MCF 10A (cell line): ENCODE data around the gene TNFRSF19. TPM values are rescaled to one million over a fixed set of nuclear protein-coding genes. Genes with fewer than 3 reads are reported as not detected.

Experiments
- BruUV-seq: library from RNA; stranded (reverse); fragments of 400-500 nt; replicated peaks from 2 replicates; lab custom pipeline; 2021; lab: Mats Ljungman, UMichigan
- CTCF ChIA-PET: fragments of 300-600 bp; sonication (Branson Sonifier 250); formaldehyde crosslinking; extraction: SDS; loops from one replicate; lab custom pipeline; 2021; ENCODE audit warnings: antibody characterized with exemption, inconsistent platforms; lab: Yijun Ruan, JAX
- POLR2A ChIA-PET: fragments of 300-600, 350-650 bp; sonication (Branson Sonifier 250); formaldehyde crosslinking; extraction: SDS; loops from one replicate; lab custom pipeline; 2020; ENCODE audit warnings: antibody characterized with exemption, inconsistent platforms; lab: Yijun Ruan, JAX
- DNase-seq: peaks from one replicate; pipeline ENCODE4 v3.0.0-alpha.2; 2018; ENCODE audit not compliant: unreplicated experiment
- H3K27ac Mint-ChIP-seq: one replicate; pipeline ENCODE4 v1.8.0; 2022; ENCODE audit warnings: mild to moderate bottlenecking, low read depth, mixed read lengths; ENCODE audit not compliant: unreplicated experiment
- H3K27me3 Mint-ChIP-seq: one replicate; pipeline ENCODE4 v1.8.0; 2022; ENCODE audit warnings: mixed read lengths; ENCODE audit not compliant: insufficient read depth, unreplicated experiment
- H3K36me3 Mint-ChIP-seq: one replicate; pipeline ENCODE4 v1.8.0; 2022; ENCODE audit warnings: mild to moderate bottlenecking, moderate library complexity, mixed read lengths; ENCODE audit not compliant: insufficient read depth, unreplicated experiment
- H3K4me1 Mint-ChIP-seq: one replicate; pipeline ENCODE4 v1.8.0; 2022; ENCODE audit warnings: mixed read lengths; ENCODE audit not compliant: insufficient read depth, unreplicated experiment
- H3K4me3 Mint-ChIP-seq: one replicate; pipeline ENCODE4 v1.8.0; 2022; ENCODE audit warnings: mild to moderate bottlenecking, moderate library complexity, mixed read lengths; ENCODE audit not compliant: unreplicated experiment
- H3K9me3 Mint-ChIP-seq: one replicate; pipeline ENCODE4 v1.8.0; 2022; ENCODE audit warnings: mixed read lengths; ENCODE audit not compliant: unreplicated experiment
- intact Hi-C: fragments of 100-400 bp; cut with micrococcal nuclease; formaldehyde crosslinking; loops from 2 replicates; pipeline ENCODE4 v1.14.1; 2022
- total RNA-seq: library from RNA; stranded (reverse); gene quantifications from 2 replicates; pipeline ENCODE4 v1.2.3, GENCODE V29; 2022
- TF ChIP-seq, protein P1 (sequence below): fragments of 200-600 bp; IDR thresholded peaks from one replicate; pipeline ENCODE4 v1.8.0; 2022; ENCODE audit warnings: antibody characterized with exemption, mild to moderate bottlenecking; ENCODE audit not compliant: unreplicated experiment

Gene TNFRSF19
- total RNA-seq, 1 experiment from 2014 or later, result not detected

DNA sequence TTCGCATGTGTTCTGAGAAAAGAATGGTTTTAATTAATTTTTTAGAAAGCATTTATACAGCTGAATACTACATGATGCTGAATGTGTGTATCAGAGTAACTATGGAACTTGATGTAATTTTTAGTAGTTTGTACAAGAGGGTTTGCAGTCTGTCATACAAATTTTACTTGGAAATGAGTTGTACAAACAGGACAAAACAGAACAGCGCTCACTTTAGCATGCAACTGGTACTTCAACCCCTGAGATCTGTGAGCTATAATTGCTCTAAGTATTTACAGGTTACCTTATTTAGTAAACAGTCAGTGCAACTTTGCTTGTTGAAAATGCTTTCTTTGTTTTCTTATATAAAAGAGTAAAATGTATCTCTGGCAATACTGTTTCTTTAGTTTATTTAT lies 706 bp downstream of the TNFRSF19 start:
- DNase-seq, result no peak
- H3K27ac Mint-ChIP-seq, result no peak overlapping the region

DNA sequence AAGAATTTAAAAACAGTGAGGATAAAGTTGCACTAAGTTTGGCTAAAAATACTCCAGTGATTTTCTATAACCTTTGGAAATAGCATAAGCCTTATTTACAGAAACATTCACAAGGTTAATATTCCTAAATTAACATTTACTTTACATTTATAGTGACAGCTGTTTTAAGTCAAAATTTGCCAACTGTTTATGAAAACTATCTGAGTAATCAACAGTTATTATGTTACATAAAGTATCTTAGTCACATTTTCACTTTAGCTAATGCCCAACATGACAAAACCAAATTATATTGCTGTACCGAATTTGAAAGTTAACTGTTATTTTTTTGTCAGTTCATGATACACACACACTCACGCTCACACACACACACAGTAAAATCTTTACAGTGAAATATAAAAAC lies 1.2 kb downstream of the TNFRSF19 start:
- Mint-ChIP-seq H3K27me3 (peaks cover 50% of the 10 kb centered on the region), H3K4me3 (no peak overlapping the region), H3K36me3 (no peaks in the 10 kb centered on the region), H3K27ac (no peak overlapping the region), H3K9me3 (no peaks in the 10 kb centered on the region), H3K4me1 (no peaks in the 10 kb centered on the region)
- POLR2A ChIA-PET, result no interaction called here
- CTCF ChIA-PET, result interaction anchor here (0.6 to 1.4 kb wide), 2 partner anchors 12 to 206 kb away, joined by 5 to 6 read pairs; no protein-coding TSS in a partner anchor
- DNase-seq, result no peak
- TF ChIP-seq, protein P1, sequence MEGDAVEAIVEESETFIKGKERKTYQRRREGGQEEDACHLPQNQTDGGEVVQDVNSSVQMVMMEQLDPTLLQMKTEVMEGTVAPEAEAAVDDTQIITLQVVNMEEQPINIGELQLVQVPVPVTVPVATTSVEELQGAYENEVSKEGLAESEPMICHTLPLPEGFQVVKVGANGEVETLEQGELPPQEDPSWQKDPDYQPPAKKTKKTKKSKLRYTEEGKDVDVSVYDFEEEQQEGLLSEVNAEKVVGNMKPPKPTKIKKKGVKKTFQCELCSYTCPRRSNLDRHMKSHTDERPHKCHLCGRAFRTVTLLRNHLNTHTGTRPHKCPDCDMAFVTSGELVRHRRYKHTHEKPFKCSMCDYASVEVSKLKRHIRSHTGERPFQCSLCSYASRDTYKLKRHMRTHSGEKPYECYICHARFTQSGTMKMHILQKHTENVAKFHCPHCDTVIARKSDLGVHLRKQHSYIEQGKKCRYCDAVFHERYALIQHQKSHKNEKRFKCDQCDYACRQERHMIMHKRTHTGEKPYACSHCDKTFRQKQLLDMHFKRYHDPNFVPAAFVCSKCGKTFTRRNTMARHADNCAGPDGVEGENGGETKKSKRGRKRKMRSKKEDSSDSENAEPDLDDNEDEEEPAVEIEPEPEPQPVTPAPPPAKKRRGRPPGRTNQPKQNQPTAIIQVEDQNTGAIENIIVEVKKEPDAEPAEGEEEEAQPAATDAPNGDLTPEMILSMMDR, result no peak
- no TSS peak for BruUV-seq
- intact Hi-C loops, result no loop called here

More for the DNA sequence above, 706 bp downstream of the TNFRSF19 start:
- H3K36me3 Mint-ChIP-seq, result no peaks in the 10 kb centered on the region
- TF ChIP-seq, protein P1, result no peak
- H3K9me3 Mint-ChIP-seq, result no peaks in the 10 kb centered on the region
- BruUV-seq, result no TSS peak
- ChIA-PET CTCF (interaction anchor here (0.6 to 1.4 kb wide), 4 partner anchors 8 to 207 kb away, joined by 3 to 6 read pairs (median 4); no protein-coding TSS in a partner anchor), POLR2A (interaction anchor here (1.1 to 1.3 kb wide), 2 partner anchors 9 to 317 kb away, joined by 3 to 4 read pairs; no protein-coding TSS in a partner anchor)
- H3K4me3 Mint-ChIP-seq, result no peak overlapping the region
- intact Hi-C loops, result no loop called here
- peaks cover 55% of the 10 kb centered on the region for H3K27me3 Mint-ChIP-seq
- H3K4me1 Mint-ChIP-seq, result no peaks in the 10 kb centered on the region

DNA sequence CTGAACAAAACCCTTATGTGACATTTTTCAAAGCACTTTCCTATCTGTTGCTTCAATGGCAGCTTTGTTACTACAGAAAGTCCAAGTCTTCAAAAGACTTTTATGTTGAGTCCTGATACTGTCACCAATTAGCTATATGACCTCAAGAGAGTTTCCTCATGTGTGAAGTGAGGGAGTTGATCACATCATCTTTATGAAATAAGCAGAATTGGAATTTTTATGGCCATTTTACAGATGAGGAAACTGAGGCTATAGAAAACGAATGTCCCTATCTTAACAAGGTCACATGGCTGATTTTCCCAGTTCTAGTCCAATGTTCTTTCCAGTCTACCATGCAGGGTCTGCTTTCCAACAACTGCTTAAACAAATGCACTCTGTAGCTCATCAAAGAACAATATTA lies 2.6 kb downstream of the TNFRSF19 start:
- Mint-ChIP-seq H3K27me3 (peaks cover 59% of the 10 kb centered on the region), H3K4me1 (peaks cover 5% of the 10 kb centered on the region), H3K36me3 (no peaks in the 10 kb centered on the region), H3K9me3 (no peaks in the 10 kb centered on the region), H3K4me3 (no peak overlapping the region), H3K27ac (no peak overlapping the region)
- DNase-seq, result no peak
- BruUV-seq, result no TSS peak
- intact Hi-C loops, result no loop called here
- ChIA-PET CTCF (no interaction called here), POLR2A (interaction anchor here (0.9 kb wide), 1 partner anchor 162 kb away, joined by 3 read pairs; no protein-coding TSS in a partner anchor)
- TF ChIP-seq, protein P1, result no peak

DNA sequence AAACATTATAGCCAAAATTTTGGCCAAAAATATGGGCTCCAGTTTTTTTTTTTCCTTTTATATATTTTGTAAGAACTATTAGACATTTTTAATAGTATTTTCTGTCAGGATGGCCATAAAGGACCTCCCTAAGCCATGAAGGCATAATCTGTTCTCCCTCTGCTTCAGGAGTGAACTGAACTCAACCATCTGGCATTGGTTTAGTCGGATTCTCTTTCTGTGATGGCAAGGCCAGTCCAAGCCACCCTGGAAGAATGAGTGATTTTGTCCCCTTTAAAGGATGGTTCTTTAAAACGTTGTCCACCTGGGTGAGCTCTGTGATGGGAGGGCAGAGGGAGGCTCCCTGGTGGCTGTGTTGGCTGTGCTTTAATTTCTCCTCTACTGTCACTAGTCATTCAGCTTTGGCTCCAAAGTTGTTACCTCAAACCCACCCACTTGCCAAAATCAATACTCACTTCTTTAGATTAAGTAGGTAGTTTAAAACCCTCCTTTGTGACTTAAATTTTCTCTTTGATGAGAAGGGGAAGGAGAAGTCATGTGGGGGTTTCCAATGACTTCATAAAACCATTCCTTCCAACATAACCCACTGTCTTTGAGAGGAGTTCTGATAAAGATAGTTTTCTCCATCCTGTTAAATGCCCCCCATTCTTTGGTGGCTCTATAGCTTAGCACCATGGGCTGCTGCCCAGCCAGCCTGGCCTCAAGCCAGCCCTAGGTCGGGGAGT lies 4.4 kb downstream of the TNFRSF19 start:
- no peak for DNase-seq
- ChIA-PET POLR2A (interaction anchor here (0.6 kb wide), 1 partner anchor 491 kb away, joined by 3 read pairs; no protein-coding TSS in a partner anchor), CTCF (interaction anchor here (0.7 to 1.1 kb wide), 2 partner anchors 9 to 35 kb away, joined by 3 to 6 read pairs; no protein-coding TSS in a partner anchor)
- Mint-ChIP-seq H3K4me3 (no peak overlapping the region), H3K36me3 (no peaks in the 10 kb centered on the region), H3K9me3 (no peaks in the 10 kb centered on the region), H3K4me1 (peaks cover 6% of the 10 kb centered on the region), H3K27me3 (peaks cover 55% of the 10 kb centered on the region), H3K27ac (no peak overlapping the region)
- intact Hi-C loops, result loop anchor here (5.0 kb wide), 2 partner anchors 107 to 313 kb away; partner anchors contain the start of gene MIPEP
- TF ChIP-seq, protein P1, result no peak
- no TSS peak for BruUV-seq
